ENCODE measurements around the gene LTK. TPM values are rescaled to one million over a fixed set of nuclear protein-coding genes. Genes with fewer than 3 reads are reported as not detected.

The LTK gene
- total RNA-seq, 4 donors from 2014 or later = 0.57 to 2.8 (median 0.66) TPM

- Histone ChIP-seq H3K9me3 (no peaks in the 10 kb centered on the region), H3K27ac (no peak overlapping the region), H3K4me1 (peaks cover 16% of the 10 kb centered on the region), H3K27me3 (no peaks in the 10 kb centered on the region), H3K4me3 (no peak overlapping the region), H3K36me3 (no peaks in the 10 kb centered on the region)
- TF ChIP-seq POLR2AphosphoS5 (IDR thresholded peaks at IDR 0.05) = no peak
- TF ChIP-seq POLR2A (IDR thresholded peaks at IDR 0.05) = no peak
- no peak for TF ChIP-seq EP300 (IDR thresholded peaks at IDR 0.05)
- no peak for TF ChIP-seq CTCF (IDR thresholded peaks at IDR 0.05)
- DNase-seq (ENCODE audit: low spot score in 2 of 2) = no peak
- WGBS = 89% methylated on average over 5 of the region's 5 CpGs
Measured at GRCh38 chr15:41554343-41554742, 40.7 kb upstream of the LTK start.

DNA sequence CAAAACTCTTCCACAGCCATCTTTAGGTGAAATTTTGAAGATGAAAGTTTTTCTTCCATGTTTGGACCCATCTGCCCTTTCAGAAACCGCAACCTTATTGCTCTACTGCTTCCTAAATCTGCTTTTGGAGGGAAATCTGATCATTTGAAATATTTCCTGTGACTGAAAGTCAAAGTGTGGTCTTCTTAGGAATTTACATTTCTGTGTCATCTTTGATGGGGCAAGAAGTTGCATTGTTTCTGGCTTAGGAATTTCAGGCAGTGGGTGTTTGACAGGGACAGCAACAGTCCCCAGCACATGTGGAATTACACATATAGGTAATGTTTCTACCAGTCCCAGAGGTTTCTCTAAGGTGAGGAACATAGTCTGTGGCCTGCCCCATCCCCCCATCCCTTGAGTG is 40.1 kb upstream of the LTK start:
- H3K9me3 ChIP-seq = no peaks in the 10 kb centered on the region
- 86% methylated on average over 1 of the region's 1 CpG for WGBS

DNA sequence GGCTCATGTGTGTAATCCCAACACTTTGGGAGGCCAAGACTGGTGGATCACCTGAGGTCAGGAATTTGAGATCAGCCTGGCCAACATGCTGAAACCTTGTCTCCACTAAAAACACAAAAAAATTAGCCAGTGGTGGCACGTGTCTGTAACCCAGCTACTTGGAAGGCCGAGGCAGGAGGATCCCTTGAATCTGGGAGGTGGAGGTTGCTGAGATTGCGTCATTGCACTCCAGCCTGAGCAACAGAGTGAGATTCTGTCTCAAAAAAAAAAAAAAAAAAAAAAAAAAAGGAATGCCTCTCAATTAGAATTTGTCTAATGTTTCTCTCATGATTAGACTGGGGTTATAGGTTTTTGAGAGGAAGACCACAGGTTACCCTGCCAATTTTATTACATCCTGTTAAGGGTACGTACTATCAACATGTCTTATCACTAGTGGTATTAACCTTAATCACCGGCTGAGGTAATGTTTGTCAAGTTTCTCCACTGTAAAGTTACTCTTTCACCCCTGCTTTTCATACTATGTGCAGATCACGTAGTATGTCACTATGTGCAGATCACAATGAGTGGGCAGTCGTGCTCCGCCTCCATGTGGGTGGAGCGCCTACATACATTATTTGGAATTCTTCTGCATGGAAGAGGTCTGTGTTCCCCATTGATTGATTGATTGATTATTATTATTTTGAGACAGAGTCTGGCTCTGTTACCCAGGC is 36.6 kb upstream of the LTK start:
- H3K27ac ChIP-seq = no peak overlapping the region
- DNase-seq (ENCODE audit: low spot score in 2 of 2) = no peak
- 94% methylated on average over 9 of the region's 9 CpGs for WGBS
- H3K36me3 ChIP-seq = no peaks in the 10 kb centered on the region
- TF ChIP-seq POLR2AphosphoS5 (IDR thresholded peaks at IDR 0.05) = no peak
- TF ChIP-seq EP300 (IDR thresholded peaks at IDR 0.05) = no peak
- no peak for TF ChIP-seq CTCF (IDR thresholded peaks at IDR 0.05)
- TF ChIP-seq POLR2A (IDR thresholded peaks at IDR 0.05) = no peak
- H3K27me3 ChIP-seq = no peaks in the 10 kb centered on the region
- H3K4me3 ChIP-seq = no peak overlapping the region
- no peaks in the 10 kb centered on the region for H3K9me3 ChIP-seq
- peaks cover under 1% of the 10 kb centered on the region for H3K4me1 ChIP-seq

More for the DNA sequence above, 40.1 kb upstream of the LTK start:
- H3K36me3 ChIP-seq = no peaks in the 10 kb centered on the region
- no peak overlapping the region for H3K4me3 ChIP-seq
- H3K27me3 ChIP-seq = no peaks in the 10 kb centered on the region
- no peak for DNase-seq (ENCODE audit: low spot score in 2 of 2)
- peaks cover 14% of the 10 kb centered on the region for H3K4me1 ChIP-seq
- no peak for TF ChIP-seq CTCF (IDR thresholded peaks at IDR 0.05)
- no peak for TF ChIP-seq EP300 (IDR thresholded peaks at IDR 0.05)
- TF ChIP-seq POLR2AphosphoS5 (IDR thresholded peaks at IDR 0.05) = no peak
- no peak for TF ChIP-seq POLR2A (IDR thresholded peaks at IDR 0.05)
- H3K27ac ChIP-seq = no peak overlapping the region

DNA sequence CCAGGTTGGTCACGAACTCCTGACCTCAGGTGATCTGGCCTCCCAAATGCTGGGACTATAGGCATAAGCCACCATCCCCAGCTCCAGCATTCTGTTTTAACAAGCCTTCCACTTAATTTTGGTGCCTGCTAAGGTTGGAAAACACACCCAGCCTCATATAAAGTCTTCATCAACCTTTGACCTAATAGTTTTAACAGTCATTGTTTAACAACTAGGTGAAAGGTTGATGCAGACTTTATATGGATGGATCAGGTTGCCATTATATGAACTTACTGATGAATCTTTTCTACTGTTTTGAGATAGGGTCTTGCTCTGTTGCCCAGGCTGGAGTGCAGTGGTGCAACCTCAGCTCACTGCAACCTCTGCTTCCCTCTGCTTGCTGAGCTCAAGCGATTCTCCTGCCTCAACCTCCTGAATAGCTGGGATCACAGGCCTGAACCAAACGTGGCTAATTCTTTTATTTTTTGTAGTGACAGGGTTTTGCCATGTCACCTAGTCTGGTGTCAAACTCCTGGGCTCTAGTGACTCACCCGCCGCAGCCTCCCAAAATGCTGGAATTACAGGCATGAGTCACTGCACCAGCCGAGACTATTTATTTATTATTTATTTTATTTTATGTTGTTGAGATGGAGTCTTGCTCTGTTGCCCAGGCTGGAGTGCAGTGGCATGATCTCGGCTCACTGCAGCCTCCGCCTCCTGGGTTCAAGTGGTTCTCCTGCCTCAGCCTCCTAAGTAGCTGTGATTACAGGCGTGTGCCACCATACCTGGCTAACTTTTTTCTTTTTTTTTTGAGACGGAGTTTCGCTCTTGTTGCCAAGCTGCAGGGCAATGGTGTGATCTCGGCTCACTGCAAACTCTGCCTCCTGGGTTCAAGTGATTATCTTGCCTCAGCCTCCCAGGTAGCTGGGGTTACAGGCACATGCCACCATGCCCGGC is 33.5 kb upstream of the LTK start:
- 71% methylated on average over 13 of the region's 13 CpGs for WGBS
- no peaks in the 10 kb centered on the region for H3K9me3 ChIP-seq
- H3K27me3 ChIP-seq = no peaks in the 10 kb centered on the region
- no peak overlapping the region for H3K27ac ChIP-seq
- H3K36me3 ChIP-seq = no peaks in the 10 kb centered on the region
- TF ChIP-seq POLR2A (IDR thresholded peaks at IDR 0.05) (no peak), CTCF (IDR thresholded peaks at IDR 0.05) (no peak), EP300 (IDR thresholded peaks at IDR 0.05) (no peak), POLR2AphosphoS5 (IDR thresholded peaks at IDR 0.05) (no peak)
- no peak overlapping the region for H3K4me3 ChIP-seq
- no peak for DNase-seq (ENCODE audit: low spot score in 2 of 2)
- H3K4me1 ChIP-seq = peaks cover 12% of the 10 kb centered on the region

DNA sequence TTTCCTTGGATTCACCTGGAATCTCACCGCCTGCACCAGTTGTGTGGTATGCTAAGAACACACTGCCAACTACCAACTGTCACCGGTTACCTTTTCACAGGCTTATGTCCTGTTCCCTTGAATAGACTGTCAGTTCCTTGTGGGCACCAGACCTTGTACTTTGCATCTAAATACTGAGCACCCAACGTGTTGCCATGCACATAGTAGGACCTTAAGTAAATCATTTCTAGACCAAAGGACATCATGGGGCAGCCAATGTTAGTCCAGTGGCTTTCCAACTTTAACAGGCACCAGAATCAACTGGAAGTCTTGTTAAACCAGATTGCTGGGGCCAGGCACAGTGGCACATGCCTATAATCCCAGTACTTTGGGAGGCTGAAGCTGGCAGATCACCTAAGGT is 31.6 kb upstream of the LTK start:
- WGBS = 58% methylated on average over 3 of the region's 3 CpGs
- no peak for DNase-seq (ENCODE audit: low spot score in 2 of 2)
- Histone ChIP-seq H3K27ac (peak overlapping the region; percentile 74), H3K4me1 (peaks cover 12% of the 10 kb centered on the region), H3K9me3 (no peaks in the 10 kb centered on the region), H3K27me3 (no peaks in the 10 kb centered on the region), H3K36me3 (no peaks in the 10 kb centered on the region), H3K4me3 (no peak overlapping the region)
- no peak for TF ChIP-seq POLR2AphosphoS5 (IDR thresholded peaks at IDR 0.05)
- TF ChIP-seq CTCF (IDR thresholded peaks at IDR 0.05) = no peak
- no peak for TF ChIP-seq EP300 (IDR thresholded peaks at IDR 0.05)

Data from suprapubic skin (tissue), 4 donors.